ENCODE measurements around the gene TIGD6.

The TIGD6 gene

DNA sequence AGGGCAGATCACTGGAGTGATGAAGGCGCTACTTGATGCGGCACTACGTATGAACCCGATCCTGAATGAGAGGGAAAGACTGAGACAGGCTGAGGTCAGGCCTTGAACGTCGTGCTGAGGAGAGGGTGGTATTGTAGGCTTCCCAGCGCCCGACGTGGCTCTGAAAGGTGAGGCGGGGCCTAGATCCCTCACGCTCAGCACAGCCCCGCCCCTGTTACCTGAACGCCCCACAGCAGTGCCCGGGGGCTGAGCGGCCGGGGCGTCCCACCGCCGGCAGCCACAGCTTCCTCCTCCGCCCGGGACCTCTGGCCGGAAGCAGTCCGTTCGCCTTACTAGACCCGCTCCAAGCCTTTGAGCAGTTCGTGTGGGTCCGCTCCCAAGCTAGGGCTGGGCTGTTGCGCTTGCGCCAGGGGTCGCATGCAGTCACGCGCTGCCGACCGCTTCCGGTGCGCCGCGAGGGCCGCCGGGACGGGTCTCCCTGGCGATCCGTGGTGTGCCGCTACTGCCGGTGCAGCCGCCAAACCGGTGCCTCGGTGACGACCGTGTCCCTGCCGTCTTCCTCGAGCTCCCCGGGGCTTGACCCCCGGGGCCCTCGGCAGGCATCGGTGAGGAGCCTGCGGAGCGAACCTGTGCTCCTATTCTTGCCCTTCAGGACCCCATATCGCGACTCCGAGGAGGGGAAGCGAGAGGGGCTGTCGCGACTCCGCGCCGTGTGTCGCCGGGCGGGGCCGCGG is at the start of gene TIGD6, which contains the start of gene HMGXB3:
TIGD6 (minus strand) TSS at position 399 of the 734 bp plus-strand sequence. CDS start 4,306 bp downstream, outside the sequence.
HMGXB3 (plus strand) TSS at position 484 of the 734 bp plus-strand sequence. CDS start 4,114 bp downstream, outside the sequence.
- Histone ChIP-seq H3K4me1 (ENCODE audit: control insufficient read depth, insufficient read depth, low read length) (peaks cover 9% of the 10 kb centered on the region), H3K4me3 (ENCODE audit: low read depth, low read length) (peak within 1 kb of the TSS; percentile 93), H3K27ac (ENCODE audit: extremely low read depth, low read depth, low read length) (peak within 1 kb of the TSS; percentile 85), H3K36me3 (ENCODE audit: control insufficient read depth in 2 of 2, insufficient read depth in 1 of 2, low read length in 2 of 2) (peaks cover 9 to 26% of the 10 kb centered on the region in 2 experiments; a peak in 2 of 3 replicates), H3K9me3 (ENCODE audit: control insufficient read depth, insufficient read depth, low read depth, low read length) (no peaks in the 10 kb centered on the region)
- ChIA-PET POLR2A (interaction anchor here (0.6 to 1.9 kb wide), 9 partner anchors 9 to 225 kb away, joined by 3 to 14 read pairs (median 3); partner anchors contain the start of gene SLC26A2), CTCF (interaction anchor here (0.6 to 2.9 kb wide), 8 partner anchors 10 to 333 kb away, joined by 3 to 20 read pairs (median 5); no protein-coding TSS in a partner anchor)
- TF ChIP-seq, protein P1, sequence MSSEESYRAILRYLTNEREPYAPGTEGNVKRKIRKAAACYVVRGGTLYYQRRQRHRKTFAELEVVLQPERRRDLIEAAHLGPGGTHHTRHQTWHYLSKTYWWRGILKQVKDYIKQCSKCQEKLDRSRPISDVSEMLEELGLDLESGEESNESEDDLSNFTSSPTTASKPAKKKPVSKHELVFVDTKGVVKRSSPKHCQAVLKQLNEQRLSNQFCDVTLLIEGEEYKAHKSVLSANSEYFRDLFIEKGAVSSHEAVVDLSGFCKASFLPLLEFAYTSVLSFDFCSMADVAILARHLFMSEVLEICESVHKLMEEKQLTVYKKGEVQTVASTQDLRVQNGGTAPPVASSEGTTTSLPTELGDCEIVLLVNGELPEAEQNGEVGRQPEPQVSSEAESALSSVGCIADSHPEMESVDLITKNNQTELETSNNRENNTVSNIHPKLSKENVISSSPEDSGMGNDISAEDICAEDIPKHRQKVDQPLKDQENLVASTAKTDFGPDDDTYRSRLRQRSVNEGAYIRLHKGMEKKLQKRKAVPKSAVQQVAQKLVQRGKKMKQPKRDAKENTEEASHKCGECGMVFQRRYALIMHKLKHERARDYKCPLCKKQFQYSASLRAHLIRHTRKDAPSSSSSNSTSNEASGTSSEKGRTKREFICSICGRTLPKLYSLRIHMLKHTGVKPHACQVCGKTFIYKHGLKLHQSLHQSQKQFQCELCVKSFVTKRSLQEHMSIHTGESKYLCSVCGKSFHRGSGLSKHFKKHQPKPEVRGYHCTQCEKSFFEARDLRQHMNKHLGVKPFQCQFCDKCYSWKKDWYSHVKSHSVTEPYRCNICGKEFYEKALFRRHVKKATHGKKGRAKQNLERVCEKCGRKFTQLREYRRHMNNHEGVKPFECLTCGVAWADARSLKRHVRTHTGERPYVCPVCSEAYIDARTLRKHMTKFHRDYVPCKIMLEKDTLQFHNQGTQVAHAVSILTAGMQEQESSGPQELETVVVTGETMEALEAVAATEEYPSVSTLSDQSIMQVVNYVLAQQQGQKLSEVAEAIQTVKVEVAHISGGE (tag by site-specific recombination; conservative IDR thresholded peaks at IDR 0.05; ENCODE audit: low read depth) = peak; percentile 99
- no peak for TF ChIP-seq ZNF175 (tag by site-specific recombination; IDR thresholded peaks at IDR 0.05)
- TF ChIP-seq ZNF341 (tag by site-specific recombination; IDR thresholded peaks at IDR 0.05; ENCODE audit: low read depth) = peak; percentile 37; the same call in 1 of the 2 replicates
- peak; percentile 90; the same call in 1 of the 2 replicates for TF ChIP-seq GLI4 (tag by site-specific recombination; IDR thresholded peaks at IDR 0.05)
- TF ChIP-seq, protein P2, sequence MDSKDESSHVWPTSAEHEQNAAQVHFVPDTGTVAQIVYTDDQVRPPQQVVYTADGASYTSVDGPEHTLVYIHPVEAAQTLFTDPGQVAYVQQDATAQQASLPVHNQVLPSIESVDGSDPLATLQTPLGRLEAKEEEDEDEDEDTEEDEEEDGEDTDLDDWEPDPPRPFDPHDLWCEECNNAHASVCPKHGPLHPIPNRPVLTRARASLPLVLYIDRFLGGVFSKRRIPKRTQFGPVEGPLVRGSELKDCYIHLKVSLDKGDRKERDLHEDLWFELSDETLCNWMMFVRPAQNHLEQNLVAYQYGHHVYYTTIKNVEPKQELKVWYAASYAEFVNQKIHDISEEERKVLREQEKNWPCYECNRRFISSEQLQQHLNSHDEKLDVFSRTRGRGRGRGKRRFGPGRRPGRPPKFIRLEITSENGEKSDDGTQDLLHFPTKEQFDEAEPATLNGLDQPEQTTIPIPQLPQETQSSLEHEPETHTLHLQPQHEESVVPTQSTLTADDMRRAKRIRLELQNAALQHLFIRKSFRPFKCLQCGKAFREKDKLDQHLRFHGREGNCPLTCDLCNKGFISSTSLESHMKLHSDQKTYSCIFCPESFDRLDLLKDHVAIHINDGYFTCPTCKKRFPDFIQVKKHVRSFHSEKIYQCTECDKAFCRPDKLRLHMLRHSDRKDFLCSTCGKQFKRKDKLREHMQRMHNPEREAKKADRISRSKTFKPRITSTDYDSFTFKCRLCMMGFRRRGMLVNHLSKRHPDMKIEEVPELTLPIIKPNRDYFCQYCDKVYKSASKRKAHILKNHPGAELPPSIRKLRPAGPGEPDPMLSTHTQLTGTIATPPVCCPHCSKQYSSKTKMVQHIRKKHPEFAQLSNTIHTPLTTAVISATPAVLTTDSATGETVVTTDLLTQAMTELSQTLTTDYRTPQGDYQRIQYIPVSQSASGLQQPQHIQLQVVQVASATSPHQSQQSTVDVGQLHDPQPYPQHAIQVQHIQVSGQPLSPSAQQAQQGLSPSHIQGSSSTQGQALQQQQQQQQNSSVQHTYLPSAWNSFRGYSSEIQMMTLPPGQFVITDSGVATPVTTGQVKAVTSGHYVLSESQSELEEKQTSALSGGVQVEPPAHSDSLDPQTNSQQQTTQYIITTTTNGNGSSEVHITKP (tag by site-specific recombination; IDR thresholded peaks at IDR 0.05) = peak; percentile 54
- peak; percentile 89 for TF ChIP-seq ZBTB17 (tag by site-specific recombination; IDR thresholded peaks at IDR 0.05)
- TF ChIP-seq ZBTB48 (tag by site-specific recombination; IDR thresholded peaks at IDR 0.05) = peak; percentile 77
- no peak for TF ChIP-seq ZNF596 (tag by site-specific recombination; IDR thresholded peaks at IDR 0.05)
- TF ChIP-seq, protein P3, sequence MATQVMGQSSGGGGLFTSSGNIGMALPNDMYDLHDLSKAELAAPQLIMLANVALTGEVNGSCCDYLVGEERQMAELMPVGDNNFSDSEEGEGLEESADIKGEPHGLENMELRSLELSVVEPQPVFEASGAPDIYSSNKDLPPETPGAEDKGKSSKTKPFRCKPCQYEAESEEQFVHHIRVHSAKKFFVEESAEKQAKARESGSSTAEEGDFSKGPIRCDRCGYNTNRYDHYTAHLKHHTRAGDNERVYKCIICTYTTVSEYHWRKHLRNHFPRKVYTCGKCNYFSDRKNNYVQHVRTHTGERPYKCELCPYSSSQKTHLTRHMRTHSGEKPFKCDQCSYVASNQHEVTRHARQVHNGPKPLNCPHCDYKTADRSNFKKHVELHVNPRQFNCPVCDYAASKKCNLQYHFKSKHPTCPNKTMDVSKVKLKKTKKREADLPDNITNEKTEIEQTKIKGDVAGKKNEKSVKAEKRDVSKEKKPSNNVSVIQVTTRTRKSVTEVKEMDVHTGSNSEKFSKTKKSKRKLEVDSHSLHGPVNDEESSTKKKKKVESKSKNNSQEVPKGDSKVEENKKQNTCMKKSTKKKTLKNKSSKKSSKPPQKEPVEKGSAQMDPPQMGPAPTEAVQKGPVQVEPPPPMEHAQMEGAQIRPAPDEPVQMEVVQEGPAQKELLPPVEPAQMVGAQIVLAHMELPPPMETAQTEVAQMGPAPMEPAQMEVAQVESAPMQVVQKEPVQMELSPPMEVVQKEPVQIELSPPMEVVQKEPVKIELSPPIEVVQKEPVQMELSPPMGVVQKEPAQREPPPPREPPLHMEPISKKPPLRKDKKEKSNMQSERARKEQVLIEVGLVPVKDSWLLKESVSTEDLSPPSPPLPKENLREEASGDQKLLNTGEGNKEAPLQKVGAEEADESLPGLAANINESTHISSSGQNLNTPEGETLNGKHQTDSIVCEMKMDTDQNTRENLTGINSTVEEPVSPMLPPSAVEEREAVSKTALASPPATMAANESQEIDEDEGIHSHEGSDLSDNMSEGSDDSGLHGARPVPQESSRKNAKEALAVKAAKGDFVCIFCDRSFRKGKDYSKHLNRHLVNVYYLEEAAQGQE (tag by site-specific recombination; IDR thresholded peaks at IDR 0.05) = 0 out of 2 replicates have a peak, but pooled peaks have one; percentile 30
- TF ChIP-seq SP3 (tag by site-specific recombination; IDR thresholded peaks at IDR 0.05) = peak; percentile 83
- TF ChIP-seq KLF10 (tag by site-specific recombination; IDR thresholded peaks at IDR 0.05) = no peak; the same call in 1 of the 2 replicates
- TF ChIP-seq ZNF121 (tag by site-specific recombination; IDR thresholded peaks at IDR 0.05) = peak; percentile 12; the same call in 1 of the 2 replicates
- TF ChIP-seq, protein P4, sequence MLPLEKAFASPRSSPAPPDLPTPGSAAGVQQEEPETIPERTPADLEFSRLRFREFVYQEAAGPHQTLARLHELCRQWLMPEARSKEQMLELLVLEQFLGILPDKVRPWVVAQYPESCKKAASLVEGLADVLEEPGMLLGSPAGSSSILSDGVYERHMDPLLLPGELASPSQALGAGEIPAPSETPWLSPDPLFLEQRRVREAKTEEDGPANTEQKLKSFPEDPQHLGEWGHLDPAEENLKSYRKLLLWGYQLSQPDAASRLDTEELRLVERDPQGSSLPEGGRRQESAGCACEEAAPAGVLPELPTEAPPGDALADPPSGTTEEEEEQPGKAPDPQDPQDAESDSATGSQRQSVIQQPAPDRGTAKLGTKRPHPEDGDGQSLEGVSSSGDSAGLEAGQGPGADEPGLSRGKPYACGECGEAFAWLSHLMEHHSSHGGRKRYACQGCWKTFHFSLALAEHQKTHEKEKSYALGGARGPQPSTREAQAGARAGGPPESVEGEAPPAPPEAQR (tag by site-specific recombination; IDR thresholded peaks at IDR 0.05) = no peak
- TF ChIP-seq ZNF324 (tag by site-specific recombination; IDR thresholded peaks at IDR 0.05) = peak; percentile 47
- TF ChIP-seq ZNF174 (tag by site-specific recombination; IDR thresholded peaks at IDR 0.05) = no peak
- TF ChIP-seq GLIS1 (tag by site-specific recombination; IDR thresholded peaks at IDR 0.05) = peak; percentile 87
- TF ChIP-seq KLF8 (tag by site-specific recombination; IDR thresholded peaks at IDR 0.05) = peak; percentile 86; the same call in 1 of the 2 replicates
- TF ChIP-seq ZSCAN30 (tag by site-specific recombination; IDR thresholded peaks at IDR 0.05) = peak; percentile 87; the same call in 1 of the 2 replicates
- peak; percentile 85 for TF ChIP-seq ZBTB7A (tag by site-specific recombination; IDR thresholded peaks at IDR 0.05; ENCODE audit: low read depth)
- TF ChIP-seq ZSCAN16 (tag by site-specific recombination; IDR thresholded peaks at IDR 0.05) = no peak
- 0 out of 2 replicates have a peak, but pooled peaks have one; percentile 22 for TF ChIP-seq ZNF394 (tag by site-specific recombination; IDR thresholded peaks at IDR 0.05; ENCODE audit: borderline replicate concordance)
- TF ChIP-seq OSR2 (tag by site-specific recombination; IDR thresholded peaks at IDR 0.05) = no peak; the same call in none of the 2 replicates
- no peak for TF ChIP-seq ZNF701 (tag by site-specific recombination; IDR thresholded peaks at IDR 0.05)
- peak; percentile 97 for TF ChIP-seq GLIS2 (tag by site-specific recombination; IDR thresholded peaks at IDR 0.05)
